ENCODE data around the gene FAM20C. TPM values are rescaled to one million over a fixed set of nuclear protein-coding genes. Genes with fewer than 3 reads are reported as not detected.
"Not testable (repeated sequence)": the region's sequence is repeated elsewhere in the genome, so short reads cannot be mapped to it uniquely, and the experiment has no call there.

The FAM20C gene
- total RNA-seq, 1 experiment from 2014 or later: 6.1 TPM

DNA sequence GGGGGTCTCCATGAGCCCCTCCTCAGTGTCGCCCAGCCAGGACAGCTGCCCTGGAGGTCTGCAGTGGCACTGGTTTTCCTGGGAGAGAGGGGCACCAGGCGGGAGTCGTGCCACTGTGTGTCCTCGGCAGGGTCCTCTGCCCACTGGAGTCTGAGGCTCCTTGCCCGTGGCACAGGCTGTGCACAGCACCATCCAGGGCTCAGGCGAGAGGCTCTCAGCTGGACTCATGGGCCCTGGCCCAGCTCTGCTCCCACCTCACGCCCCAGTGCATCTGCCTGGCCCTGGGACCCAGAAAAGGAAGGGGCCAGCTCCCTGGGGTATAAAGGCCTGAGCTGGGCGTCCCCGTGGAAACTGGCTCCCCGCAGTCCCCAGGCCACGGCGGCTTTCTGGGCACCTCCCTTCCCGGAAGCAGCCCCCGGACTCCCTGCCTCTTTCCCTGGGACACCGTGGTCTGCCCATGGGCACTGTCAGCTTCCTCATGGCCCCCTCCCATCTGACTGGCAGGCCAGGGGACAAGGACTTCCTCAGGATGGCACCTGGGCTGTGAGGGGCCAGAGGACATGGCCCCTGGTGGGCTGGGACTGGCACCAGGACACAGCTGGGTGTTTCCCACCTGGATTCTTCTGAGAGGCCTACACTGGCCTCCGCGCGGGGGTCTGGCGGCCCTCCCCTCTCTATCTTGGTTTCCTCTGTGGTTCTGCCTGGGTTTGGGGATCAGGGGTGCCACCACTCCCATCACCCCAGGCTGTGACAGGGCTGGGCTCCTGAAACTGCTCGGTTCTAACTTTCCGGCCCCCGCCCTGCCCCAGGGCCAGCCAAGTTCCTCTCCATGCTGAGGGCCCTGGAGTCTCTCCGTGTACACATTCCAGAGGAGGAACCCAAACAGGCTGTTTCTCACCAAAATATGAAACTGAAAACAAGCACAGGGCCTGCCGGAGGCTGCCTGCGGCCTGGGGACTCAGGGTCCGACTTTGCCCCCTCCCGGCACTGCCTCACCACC, 103.1 kb downstream of the FAM20C start:
- no peak overlapping the region for H3K4me3 ChIP-seq
- no peak overlapping the region for H3K27ac ChIP-seq
- DNase-seq: no peak
- H3K9me3 ChIP-seq (replicated peaks): no peaks in the 10 kb centered on the region
- H3K4me1 ChIP-seq: no peaks in the 10 kb centered on the region
- no peaks in the 10 kb centered on the region for H3K27me3 ChIP-seq
- H3K36me3 ChIP-seq: no peaks in the 10 kb centered on the region

DNA sequence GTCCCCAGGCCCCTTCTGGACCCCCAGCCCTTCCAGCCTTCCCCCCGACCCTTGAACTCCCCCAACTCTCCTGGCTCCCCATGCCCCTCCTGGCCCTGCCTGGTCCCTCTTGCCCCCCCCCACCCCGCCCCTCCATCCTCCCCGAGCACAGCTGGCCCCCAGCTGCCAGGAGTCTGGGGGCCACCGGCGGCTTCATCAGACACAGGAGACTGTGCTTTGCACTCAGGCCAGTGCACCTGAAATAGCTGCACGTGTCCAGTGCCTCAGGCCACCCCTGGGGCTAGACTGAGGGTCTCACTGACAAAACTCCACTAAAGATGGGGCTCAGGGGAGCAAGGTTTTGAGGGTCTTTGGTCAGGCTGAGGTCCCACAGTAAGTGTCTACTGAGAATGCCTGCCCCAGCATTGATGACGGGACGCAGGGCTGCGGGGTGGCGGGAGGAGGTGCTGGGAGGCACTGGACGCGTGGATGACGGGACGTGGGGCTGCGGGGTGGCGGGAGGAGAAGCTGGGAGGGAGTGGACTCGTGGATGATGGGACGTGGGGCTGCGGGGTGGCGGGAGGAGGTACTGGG, 104.1 kb downstream of the FAM20C start:
- Histone ChIP-seq H3K4me3 (no peak overlapping the region), H3K36me3 (no peaks in the 10 kb centered on the region), H3K27me3 (no peaks in the 10 kb centered on the region), H3K27ac (no peak overlapping the region), H3K4me1 (no peaks in the 10 kb centered on the region), H3K9me3 (replicated peaks) (no peaks in the 10 kb centered on the region)
- DNase-seq: no peak

DNA sequence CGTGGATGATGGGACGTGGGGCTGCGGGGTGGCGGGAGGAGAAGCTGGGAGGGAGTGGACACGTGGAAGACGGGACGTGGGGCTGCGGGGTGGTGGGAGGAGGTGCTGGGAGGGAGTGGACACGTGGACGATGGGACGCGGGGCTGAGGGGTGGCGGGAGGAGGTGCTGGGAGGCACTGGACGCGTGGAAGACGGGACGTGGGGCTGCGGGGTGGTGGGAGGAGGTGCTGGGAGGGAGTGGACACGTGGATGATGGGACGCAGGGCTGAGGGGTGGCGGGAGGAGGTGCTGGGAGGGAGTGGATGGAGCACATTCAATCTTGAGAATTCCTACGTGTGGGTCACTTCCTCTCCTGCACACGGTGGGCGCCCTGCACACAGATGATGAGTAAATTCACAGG, 104.8 kb downstream of the FAM20C start:
- H3K27me3 ChIP-seq; H3K9me3 ChIP-seq (replicated peaks); H3K4me1 ChIP-seq; DNase-seq; H3K36me3 ChIP-seq; H3K27ac ChIP-seq; H3K4me3 ChIP-seq: not testable (repeated sequence)

DNA sequence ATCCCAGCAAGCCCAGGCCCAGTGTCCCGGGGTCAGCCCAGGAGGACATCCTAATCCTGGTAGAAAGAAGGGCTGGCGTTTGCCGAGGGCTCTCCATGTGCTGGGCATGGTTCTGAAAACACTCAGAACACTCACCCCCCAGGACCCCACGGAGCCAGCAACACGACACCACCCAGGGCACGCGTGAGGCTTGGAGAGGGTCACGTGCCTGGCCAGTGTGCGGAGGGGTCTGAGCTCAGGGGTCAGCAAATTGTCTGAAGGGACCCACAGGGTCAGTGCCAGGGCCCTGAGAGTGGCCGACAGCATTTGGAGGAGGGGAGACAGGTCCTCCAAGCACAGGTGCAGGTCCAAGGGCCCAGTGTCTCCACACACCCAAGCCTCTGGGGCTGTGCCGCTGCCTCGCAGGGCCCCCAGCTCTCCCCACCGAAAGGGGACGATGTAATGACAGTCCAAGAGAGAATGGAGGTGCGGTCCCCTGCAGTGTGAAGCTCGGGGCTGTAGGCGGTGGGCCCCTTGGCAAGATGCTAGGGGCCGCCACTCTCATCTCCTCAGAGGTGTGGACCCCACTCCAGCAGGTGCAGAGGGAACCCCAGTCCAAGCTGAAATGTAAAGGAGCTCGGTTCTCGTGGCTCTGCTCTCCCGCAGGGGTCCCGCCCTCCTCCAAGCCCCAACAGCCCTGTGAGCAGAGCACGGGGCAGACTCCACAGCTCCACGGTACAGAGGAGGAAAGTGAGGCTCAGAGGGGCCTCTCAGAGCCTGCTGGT, 105.4 kb downstream of the FAM20C start:
- H3K36me3 ChIP-seq: no peaks in the 10 kb centered on the region
- no peak overlapping the region for H3K27ac ChIP-seq
- H3K9me3 ChIP-seq (replicated peaks): no peaks in the 10 kb centered on the region
- H3K27me3 ChIP-seq: no peaks in the 10 kb centered on the region
- DNase-seq: no peak
- H3K4me1 ChIP-seq: no peaks in the 10 kb centered on the region
- H3K4me3 ChIP-seq: no peak overlapping the region

DNA sequence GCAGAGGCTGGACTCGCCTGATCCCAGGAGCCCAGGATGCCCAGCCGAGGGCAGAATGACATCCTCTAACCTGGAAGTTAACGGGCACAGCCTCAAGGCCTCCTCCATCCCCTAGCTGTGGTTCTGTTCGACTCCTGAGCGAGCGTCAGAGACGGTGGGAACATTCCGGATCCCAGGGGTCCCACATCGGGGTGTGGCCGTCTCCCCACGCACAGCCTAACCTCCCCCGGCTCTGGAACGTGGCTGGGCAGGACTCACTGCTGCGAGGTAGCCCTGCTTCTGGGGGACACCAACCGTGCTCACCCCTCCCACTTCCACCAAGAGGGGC, 106.0 kb downstream of the FAM20C start:
- H3K4me3 ChIP-seq: no peak overlapping the region
- no peak for DNase-seq

DNA sequence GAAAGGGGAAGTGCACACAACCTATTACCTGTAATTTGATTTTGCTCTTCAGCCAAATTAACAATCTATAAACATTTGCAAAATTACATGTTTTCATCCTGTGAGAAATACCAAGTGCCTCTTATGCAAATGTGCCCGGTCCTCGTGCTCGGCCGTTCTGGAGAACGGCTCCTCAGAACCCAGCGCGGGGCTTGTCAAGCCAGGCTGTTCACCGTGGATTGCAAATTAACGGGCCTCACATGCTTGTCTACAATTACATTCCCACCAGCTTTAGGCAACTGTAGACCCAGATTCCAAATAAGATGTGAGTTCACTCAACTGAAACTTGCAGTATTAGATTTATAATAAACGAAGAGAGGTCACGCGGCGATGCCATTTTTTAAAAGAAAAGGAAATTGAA, 106.4 kb downstream of the FAM20C start:
- no peaks in the 10 kb centered on the region for H3K36me3 ChIP-seq
- H3K27me3 ChIP-seq: no peaks in the 10 kb centered on the region
- H3K9me3 ChIP-seq (replicated peaks): no peaks in the 10 kb centered on the region
- no peaks in the 10 kb centered on the region for H3K4me1 ChIP-seq
- H3K27ac ChIP-seq: no peak overlapping the region
- H3K4me3 ChIP-seq: no peak overlapping the region
- no peak for DNase-seq

More for the DNA sequence above, 106.0 kb downstream of the FAM20C start:
- Histone ChIP-seq H3K4me1 (no peaks in the 10 kb centered on the region), H3K27me3 (no peaks in the 10 kb centered on the region), H3K27ac (no peak overlapping the region), H3K36me3 (no peaks in the 10 kb centered on the region), H3K9me3 (replicated peaks) (no peaks in the 10 kb centered on the region)

DNA sequence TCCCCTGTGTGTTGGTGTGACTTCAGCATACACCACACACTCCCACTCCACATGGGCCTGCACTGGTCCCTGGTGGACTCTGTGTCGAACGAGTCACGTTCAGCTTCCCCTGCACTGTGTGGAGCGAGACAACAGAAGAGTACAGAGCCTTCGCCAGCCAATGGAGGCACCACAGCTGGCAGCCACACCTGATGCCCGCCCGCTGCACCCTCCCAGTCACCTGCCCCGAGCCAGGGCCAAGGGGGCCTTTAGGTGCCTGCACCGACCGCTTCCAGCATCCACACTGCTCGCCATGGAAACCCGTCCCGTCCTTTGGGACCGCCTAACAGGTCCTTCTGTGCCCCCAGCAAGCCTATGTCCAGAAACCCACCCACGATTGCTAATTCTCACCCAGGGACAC, 106.8 kb downstream of the FAM20C start:
- DNase-seq: no peak
- Histone ChIP-seq H3K9me3 (replicated peaks) (no peaks in the 10 kb centered on the region), H3K36me3 (no peaks in the 10 kb centered on the region), H3K4me3 (no peak overlapping the region), H3K27me3 (no peaks in the 10 kb centered on the region), H3K4me1 (no peaks in the 10 kb centered on the region), H3K27ac (no peak overlapping the region)

DNA sequence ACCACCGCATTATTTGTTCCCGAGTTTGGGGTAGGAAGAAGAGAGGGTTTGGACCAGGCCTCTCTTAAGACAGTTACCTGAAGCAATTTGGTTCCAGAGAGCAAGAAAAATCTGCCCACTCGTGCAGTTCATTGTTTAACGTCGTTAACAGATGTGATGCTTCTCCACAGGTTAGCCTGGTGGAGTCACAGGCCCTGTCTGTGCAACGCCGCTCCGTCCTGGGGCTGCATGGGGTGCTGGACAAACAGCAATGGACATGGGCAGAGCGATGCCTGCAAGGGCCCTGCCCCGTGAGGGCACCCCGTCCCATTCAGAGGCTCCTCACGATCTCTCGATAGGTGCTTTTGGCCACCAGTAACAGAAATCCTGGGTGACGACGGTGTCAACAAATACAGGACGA, 107.3 kb downstream of the FAM20C start:
- Histone ChIP-seq H3K27me3 (no peaks in the 10 kb centered on the region), H3K4me3 (no peak overlapping the region)
- DNase-seq: no peak

DNA sequence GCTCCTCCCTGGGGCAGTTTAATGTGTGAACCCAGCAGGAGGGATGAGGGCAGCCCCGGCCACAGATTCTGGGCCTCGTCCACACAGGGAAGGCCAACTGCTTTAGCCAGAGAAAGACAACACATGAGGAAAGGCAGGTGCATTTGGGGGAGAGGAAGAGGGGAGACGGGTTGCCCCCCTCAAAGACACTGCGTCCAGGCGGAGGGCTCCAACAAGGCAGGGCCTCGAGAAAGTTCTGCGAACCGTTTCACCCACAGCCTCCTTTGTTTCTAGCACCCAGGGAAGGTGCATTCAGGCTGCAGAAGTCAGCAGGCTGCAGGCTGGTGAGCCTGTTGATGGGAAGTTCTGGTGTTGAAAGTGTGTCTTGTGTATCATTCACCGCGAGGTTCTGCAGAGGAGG, 107.7 kb downstream of the FAM20C start:
- Histone ChIP-seq H3K27me3 (no peaks in the 10 kb centered on the region), H3K27ac (no peak overlapping the region), H3K4me1 (no peaks in the 10 kb centered on the region), H3K36me3 (no peaks in the 10 kb centered on the region), H3K9me3 (replicated peaks) (no peaks in the 10 kb centered on the region), H3K4me3 (no peak overlapping the region)
- no peak for DNase-seq

More for the DNA sequence above, 107.3 kb downstream of the FAM20C start:
- H3K27ac ChIP-seq: no peak overlapping the region
- no peaks in the 10 kb centered on the region for H3K9me3 ChIP-seq (replicated peaks)
- no peaks in the 10 kb centered on the region for H3K4me1 ChIP-seq
- no peaks in the 10 kb centered on the region for H3K36me3 ChIP-seq

DNA sequence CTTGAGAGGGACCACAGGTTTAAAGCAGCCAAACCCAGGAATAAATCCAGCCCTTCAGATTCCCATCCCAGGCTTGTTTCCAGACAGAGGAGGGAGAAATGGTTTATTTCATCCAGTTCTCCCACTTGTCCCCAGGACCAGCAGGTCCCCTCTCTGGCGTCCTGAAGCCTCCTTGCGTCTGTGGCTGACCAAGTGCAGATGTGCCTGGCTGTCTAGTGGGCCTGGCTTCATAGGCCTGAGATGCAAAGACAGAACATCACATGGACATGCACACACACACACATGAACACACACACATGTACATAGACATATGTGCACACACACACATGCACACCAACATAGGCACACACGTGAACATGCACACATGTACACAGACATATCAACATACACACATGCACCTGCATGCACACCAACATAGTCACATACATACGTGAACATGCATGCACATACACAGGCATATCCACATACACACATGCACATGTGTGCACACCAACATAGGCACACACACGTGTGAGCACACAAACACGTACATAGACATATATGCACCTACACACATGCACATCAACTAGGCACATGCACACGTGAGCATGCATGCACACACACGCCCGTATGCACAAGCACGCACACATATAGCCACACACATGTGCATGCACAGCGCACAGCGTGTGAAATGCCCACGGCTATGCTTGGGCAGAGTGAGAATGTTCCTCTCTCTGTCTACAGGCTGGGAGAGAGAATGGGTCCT, 108.3 kb downstream of the FAM20C start:
- H3K36me3 ChIP-seq: no peaks in the 10 kb centered on the region
- H3K4me3 ChIP-seq: no peak overlapping the region
- H3K27me3 ChIP-seq: no peaks in the 10 kb centered on the region
- H3K4me1 ChIP-seq: no peaks in the 10 kb centered on the region
- DNase-seq: no peak
- H3K9me3 ChIP-seq (replicated peaks): no peaks in the 10 kb centered on the region
- H3K27ac ChIP-seq: no peak overlapping the region

DNA sequence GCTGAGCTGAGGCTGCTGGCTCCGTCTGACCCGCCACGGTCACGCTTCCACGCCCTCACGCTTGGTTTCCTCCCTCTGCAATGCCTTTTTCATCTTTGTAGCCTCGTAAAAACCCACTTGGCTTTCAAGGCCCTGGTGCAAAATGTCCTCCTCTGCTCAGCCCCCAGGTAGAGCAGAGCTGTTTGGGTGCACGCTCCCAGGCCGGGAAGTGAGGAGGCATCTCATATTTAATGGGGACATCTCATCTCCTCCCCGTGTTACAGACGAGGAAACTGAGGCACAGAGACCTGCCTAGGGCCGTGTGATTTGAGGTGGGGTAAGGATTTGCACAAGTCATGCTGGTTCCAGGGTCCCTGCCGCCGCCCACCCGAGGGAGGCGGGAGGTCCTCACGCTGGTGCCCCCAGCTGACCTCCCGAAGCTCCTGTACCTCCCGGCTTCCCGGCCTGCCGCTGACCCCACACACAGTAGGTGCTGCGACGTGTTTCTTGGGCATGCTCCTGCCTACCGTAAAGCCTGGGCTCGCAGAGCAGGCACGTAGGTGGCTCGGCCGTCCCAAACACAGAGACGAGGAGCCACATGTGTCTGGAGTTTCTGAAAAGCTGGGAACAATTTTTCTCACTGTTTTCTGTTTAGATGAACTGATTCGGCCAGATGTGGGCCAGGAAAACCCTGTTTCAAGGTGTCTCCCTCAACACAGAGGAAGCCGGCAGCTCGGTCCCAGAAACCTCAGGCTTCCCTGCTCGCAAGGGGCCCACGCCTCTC, 109.1 kb downstream of the FAM20C start:
- Histone ChIP-seq H3K4me1 (no peaks in the 10 kb centered on the region), H3K36me3 (no peaks in the 10 kb centered on the region), H3K27ac (no peak overlapping the region), H3K9me3 (replicated peaks) (no peaks in the 10 kb centered on the region), H3K27me3 (no peaks in the 10 kb centered on the region), H3K4me3 (no peak overlapping the region)
- DNase-seq: no peak

DNA sequence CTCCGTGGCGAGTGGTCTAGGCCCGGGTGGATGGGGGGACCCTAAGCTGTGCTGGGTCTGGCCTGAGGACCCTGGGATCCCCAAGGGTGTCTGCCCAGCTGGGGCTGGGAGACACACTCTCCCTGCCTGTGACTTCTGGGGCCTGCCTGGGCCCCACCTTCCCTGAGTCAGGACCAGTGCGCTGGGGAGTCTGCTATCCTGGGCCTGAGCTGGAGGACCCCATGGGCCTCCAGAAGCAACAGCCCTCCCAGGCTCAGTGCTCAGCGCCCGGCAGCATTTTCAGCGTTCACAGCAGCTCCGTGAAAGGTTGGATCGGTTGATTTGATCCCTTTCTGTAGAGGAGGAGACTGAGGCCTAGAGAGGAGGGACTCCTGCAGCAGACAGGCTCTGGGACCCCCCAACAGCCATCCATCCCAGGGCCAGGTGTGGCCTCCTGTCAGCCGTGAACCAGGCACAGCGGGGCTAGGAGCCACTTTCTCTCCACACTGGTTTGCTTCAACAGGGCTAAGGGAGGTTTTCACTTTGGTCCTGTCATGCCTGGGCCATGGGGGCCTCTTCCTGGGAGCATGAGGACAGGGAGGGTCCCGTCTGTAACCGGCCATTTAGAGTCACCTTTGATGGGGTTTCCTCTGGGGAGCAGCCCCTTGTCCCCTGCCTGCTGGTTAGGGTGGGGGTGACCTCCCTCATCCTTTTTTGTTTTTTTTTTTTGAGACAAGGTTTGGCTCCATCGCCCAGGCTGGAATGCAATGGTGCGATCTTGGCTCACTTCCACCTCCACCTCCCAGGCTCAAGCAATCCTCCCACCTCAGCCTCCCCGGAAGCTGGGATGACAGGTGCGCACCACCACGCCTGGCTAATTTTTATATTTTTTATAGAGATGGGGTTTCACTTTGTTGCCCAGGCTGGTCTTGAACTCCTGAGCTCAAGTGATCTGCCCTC, 110.0 kb downstream of the FAM20C start:
- no peaks in the 10 kb centered on the region for H3K27me3 ChIP-seq
- no peaks in the 10 kb centered on the region for H3K9me3 ChIP-seq (replicated peaks)
- H3K36me3 ChIP-seq: no peaks in the 10 kb centered on the region
- no peaks in the 10 kb centered on the region for H3K4me1 ChIP-seq
- no peak for DNase-seq
- H3K27ac ChIP-seq: no peak overlapping the region
- H3K4me3 ChIP-seq: no peak overlapping the region

DNA sequence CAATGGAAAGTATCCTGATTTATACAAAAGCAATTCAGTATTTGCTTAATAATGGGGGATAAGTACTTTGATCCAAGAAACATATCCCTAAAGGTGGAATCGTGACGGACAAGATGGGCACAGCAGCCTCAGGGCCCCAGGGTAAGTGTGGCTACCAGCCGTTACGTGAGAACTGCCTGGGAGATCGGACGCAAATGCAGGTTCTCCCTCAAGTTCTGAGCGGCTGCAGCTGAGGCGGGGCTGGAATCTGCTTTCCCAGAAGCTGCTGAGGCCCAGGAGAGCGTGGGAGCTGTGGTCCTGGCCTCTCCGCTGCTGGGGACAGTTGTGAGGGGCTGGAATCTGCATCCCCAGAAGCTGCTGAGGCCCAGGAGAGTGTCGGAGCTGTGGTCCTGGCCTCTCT, 111.1 kb downstream of the FAM20C start:
- H3K9me3 ChIP-seq (replicated peaks): no peaks in the 10 kb centered on the region
- H3K27me3 ChIP-seq: no peaks in the 10 kb centered on the region
- no peak overlapping the region for H3K4me3 ChIP-seq
- DNase-seq: no peak
- no peaks in the 10 kb centered on the region for H3K36me3 ChIP-seq
- no peak overlapping the region for H3K27ac ChIP-seq
- H3K4me1 ChIP-seq: no peaks in the 10 kb centered on the region
